DND-41 (cell line): ENCODE data around the gene BCLAF3.

ENCODE experiments used
- CTCF ChIP-seq: IDR thresholded peaks from 2 replicates; pipeline ENCODE4 v1.5.1; 2012; ENCODE audit warnings: borderline replicate concordance, low read length, moderate library complexity, mild to moderate bottlenecking; ENCODE audit not compliant: poor library complexity, severe bottlenecking; ENCODE audit errors: extremely low read depth
- EZH2 ChIP-seq: IDR thresholded peaks from 3 replicates; pipeline ENCODE4 v1.6.1; 2012; ENCODE audit warnings: borderline replicate concordance, low read depth, mild to moderate bottlenecking, moderate library complexity, low read length, inconsistent platforms; ENCODE audit not compliant: severe bottlenecking

GRCh38 chrX:20038966-20039365 is 48.1 kb upstream of the BCLAF3 start:
- TF ChIP-seq EZH2 (no peak), CTCF (no peak)
